Right ventricle myocardium superior (tissue), 1 donor: ENCODE measurements around the gene SRRM2. TPM values are rescaled to one million over a fixed set of nuclear protein-coding genes. Genes with fewer than 3 reads are reported as not detected.

Experiments
- ATAC-seq: fragments of 200-7000 bp; cut with Tn5 transposase; one replicate; pipeline ENCODE4 v1.9.1; 2020; ENCODE audit warnings: mild to moderate bottlenecking; ENCODE audit not compliant: poor library complexity
- DNase-seq: peaks from one replicate; pipeline ENCODE4 v3.0.0-alpha.2; 2020
- intact Hi-C: fragments of 100-400 bp; cut with DNase I; formaldehyde crosslinking; loops from one replicate; pipeline ENCODE4 v1.11.2; 2022
- long read RNA-seq: library from polyadenylated mRNA; unstranded; transcript quantifications from one replicate; pipeline ENCODE4 v2.0.0, GENCODE V29; 2021
- total RNA-seq: library from RNA; stranded (reverse); fragmentation: NEBNext Ultra II Directional; extraction: Animal tissue kit (Norgen Biotek cat#: 25700); gene quantifications from one replicate; pipeline ENCODE4 v1.2.1, GENCODE V29; 2021
- donor health status: DM: no; HTN: yes; CAD: no; lungs with severe emphysema.

Gene SRRM2
- 243 TPM for total RNA-seq
- long read RNA-seq, full-length matches to known transcripts: 1 of 26 reads
- long read RNA-seq, partial matches to known transcripts: 15 of 26 reads
- long read RNA-seq, other reads (novel, unspliced or antisense): 10 of 26 reads

DNA sequence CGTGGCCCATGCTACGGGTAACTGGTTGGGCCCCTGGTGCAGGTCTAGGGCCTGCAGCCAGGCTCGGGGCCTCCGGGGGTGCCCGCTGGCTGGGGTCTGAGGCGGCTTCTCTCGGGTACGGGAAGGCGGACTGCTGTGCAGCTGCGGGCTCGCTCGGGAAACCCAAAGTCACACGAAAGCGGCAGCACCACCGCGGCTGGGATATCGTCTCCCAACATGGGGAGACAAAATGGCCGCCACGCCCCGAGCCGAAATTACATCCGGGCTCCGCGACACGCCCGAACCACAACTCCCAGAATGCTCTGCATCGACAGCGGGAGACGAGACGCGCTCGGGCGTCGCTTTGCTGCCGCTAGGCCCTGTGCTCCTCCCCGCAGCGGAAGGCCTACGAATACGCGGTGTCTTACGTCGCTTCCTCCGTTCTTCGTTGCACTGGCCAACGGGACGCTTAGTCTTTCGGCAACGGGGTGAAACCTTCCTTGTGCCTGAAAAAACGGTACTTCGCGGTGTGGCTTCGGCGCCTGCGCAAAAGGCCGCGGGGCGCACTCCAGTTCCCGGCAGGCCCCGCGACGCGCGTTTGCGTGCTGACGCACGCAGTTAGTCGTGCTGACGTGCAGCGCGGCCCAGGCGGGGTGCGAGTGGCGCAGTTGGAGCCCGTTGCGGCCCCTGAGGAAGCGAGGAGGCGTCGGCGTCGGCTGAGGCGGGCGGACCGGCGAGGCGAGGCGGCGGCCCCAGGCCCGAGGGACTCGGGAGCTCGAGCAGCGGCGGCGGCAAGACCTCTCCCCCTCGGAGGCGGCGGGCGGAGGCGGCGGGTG is at the start of gene SRRM2:
SRRM2 (plus strand) TSS at position 604 of the 815 bp plus-strand sequence. CDS start 3,727 bp downstream, outside the sequence.
- ATAC-seq (peak; percentile 96), DNase-seq (peak; percentile 97)
- intact Hi-C loops: no loop called here

GRCh38 chr16:2702871-2703745 is 49.3 kb upstream of the SRRM2 start:
- DNase-seq (peak; percentile 79), ATAC-seq (peak; percentile 92)
- intact Hi-C loops: no loop called here

DNA sequence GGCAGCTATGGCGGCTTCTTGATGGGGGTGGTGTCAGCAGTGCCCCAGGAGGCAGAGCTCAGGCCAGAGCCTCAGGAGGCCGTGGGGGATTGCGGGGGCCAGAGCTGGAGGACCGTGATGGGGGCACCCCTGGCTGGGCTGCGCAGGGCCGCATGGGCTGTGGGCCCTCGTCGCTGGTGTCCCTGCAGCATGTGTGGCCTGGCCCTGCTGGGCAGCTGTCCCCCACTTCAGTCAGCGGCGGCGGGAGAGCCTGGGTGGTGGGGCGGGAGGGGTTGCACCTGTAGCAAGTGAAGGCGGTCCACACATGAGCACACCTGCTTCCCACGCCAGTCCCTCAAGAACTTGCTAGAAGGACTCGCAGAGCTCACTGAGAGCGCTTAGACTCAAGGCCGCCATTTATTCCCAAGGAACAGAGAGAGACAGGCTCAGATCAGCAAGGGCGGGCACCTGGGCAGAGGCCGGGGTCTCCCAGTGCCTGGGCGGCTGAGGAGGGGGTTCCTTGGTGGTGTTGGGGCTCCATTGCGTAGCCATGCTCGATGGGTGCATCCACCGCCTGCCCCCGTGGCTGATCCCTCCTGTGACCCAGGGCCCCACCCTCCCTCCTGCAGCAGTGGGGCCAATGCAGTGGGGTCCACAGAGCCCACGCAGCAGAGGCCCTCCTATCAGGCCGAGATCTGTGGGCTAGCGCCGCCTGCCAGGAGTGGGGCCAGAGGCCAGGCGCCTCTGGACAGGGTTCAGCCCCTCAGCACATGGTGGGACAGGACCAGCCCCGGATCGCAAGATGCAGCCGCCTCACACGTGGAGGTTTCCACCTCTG is 48.1 kb upstream of the SRRM2 start:
- ATAC-seq (no peak), DNase-seq (no peak)
- intact Hi-C loops: no loop called here

DNA sequence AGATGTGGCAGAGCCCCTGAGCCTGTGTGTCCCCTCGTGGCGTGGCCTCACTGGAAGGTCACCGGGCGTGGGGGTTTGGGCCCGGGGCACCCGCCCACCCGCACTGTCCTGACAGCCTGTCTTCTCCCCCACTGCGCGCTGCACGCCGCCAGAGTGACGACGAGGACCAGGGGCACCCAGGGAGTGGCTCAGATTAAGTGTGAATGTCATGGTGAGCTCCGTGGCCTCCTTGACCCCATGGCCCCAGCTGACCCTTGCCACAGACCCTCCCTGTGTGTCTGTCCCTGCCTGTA is 47.5 kb upstream of the SRRM2 start:
- ATAC-seq (no peak), DNase-seq (no peak)
- intact Hi-C loops: no loop called here

- no peak for DNase-seq
- ATAC-seq: no peak
- intact Hi-C loops: no loop called here
These were observed 47.1 kb upstream of the SRRM2 start for GRCh38 chr16:2705351-2705750.

DNA sequence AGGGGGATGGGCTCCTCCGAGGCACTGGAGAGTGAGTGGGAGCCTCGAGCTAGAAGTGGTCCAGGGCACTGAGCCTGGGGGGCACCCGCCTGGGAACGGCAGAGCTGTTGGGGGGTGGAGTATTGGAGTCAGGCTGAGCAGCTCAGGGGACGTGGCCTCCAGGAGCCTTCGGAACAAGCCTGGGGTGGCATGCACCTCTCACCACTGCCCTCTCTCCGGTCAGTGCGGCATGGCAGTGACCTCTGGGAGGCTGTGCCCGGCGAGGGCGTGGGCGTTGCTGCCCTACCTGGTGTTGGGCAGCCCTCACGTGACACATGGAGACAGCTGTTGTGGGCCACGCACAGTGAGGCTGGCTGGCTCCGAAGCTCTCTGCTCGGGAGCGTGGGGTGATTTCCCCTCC is 46.4 kb upstream of the SRRM2 start:
- intact Hi-C loops: no loop called here
- ATAC-seq (no peak), DNase-seq (no peak)

DNA sequence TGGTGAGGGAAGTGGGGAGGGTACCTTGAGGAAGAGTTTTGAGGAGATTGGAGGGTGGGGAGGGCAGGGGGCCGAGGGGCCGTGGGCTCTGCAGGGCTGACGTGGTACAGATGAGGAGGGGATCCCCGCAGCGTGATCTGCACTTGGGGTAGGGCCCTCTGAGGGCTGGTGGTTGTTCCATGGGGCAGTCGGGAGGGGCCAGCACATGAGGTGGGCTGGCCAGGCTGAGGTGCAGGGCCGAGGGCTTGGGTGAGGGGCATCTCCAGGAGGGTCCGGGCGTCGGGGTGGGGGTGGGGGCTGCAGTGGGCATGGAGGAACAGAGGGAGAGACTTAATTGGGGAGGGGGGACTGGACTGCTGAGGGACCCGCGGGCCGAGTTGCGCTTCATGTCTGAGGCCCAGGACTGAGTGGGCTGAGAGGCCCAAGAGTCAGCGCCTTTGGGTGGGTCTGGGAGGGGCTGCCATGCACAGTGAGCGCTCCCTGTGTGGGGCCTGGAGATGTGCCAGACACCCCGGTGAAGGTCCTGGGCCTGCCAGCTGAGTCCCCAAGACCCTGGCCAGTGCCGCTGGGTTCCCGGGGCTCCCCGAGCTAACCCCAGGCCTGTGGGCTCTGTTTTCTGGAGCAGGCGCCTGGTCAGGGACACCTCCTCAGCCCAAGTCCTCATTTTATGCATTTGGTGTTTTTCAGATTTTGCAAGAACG is 45.7 kb upstream of the SRRM2 start:
- intact Hi-C loops: no loop called here
- DNase-seq (no peak), ATAC-seq (no peak)

- ATAC-seq (no peak), DNase-seq (no peak)
- intact Hi-C loops: no loop called here
These were observed 44.8 kb upstream of the SRRM2 start for GRCh38 chr16:2707368-2708289.

DNA sequence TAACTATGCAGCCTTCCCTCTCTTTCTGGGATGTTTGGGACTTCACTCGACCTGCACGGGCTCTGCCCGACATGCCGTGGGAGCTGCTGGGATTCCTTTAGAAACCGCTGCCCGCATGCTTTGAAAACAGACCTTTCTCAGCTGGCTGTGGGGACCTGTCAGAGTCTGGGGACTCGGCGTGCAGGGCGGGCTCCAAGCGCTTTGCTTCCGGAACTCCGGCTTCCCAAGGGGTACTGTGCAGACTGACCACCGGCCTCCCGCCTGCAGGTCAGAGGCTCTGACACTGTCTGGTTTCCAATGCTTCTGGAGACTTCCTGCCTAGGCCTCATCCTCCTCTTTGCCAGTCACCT is 44.2 kb upstream of the SRRM2 start:
- ATAC-seq (no peak), DNase-seq (no peak)
- intact Hi-C loops: no loop called here

GRCh38 chr16:2708955-2709587 is 43.4 kb upstream of the SRRM2 start:
- DNase-seq (no peak), ATAC-seq (no peak)
- intact Hi-C loops: no loop called here

DNA sequence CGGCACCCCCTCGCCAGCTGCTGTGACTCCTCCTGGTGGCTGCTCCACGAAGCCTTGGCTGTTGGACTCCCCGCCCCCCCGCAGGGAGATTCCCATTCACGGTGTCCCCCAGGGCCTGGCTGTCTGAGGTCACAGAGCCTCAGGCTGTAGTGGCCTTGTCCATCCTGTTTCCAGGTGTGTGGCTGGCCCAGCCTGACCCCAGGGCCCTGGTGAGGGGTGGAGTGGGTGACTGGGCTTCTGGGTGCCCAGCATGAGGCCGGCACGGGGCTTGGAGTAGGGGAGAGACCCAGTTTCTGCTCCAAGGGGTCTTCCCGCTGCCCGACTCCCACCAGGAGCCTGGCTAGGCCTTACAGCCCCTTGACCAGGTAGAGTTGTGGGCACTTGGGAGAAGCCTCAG is 42.9 kb upstream of the SRRM2 start:
- ATAC-seq (no peak), DNase-seq (no peak)
- intact Hi-C loops: no loop called here

GRCh38 chr16:2710021-2710710 is 42.3 kb upstream of the SRRM2 start:
- intact Hi-C loops: no loop called here
- DNase-seq (no peak), ATAC-seq (no peak)

DNA sequence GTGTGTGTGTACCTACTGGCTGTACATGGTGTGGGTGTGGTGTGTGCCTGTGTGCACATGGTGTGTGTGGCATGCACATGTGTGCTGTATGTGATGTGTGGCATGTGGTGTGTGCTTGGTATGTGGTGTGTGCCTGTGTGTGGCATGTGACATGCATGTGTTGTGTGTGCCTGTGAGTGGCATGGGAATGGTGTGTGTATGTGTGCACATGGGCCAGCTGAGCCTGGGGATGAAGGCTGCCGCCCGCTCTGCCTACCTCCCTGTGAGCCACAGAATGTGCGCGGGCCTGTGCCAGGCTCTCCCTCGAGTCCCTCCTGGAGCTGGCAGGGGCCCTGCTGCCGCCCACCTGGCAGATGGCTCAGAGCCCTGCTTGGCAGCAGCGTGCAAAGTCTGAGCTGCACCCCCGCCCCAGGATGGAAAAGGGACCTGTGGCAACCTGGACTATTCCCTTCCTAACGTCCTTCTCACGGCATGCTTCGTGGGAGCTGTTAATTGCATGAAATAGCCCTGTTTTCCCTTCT is 41.7 kb upstream of the SRRM2 start:
- ATAC-seq (no peak), DNase-seq (no peak)
- intact Hi-C loops: no loop called here

GRCh38 chr16:2711370-2712062 is 40.9 kb upstream of the SRRM2 start:
- DNase-seq (no peak), ATAC-seq (no peak)
- intact Hi-C loops: no loop called here

- DNase-seq: no peak
- intact Hi-C loops: no loop called here
- no peak for ATAC-seq
These were observed 40.4 kb upstream of the SRRM2 start for GRCh38 chr16:2712063-2712441.

GRCh38 chr16:2712546-2712945 is 39.9 kb upstream of the SRRM2 start:
- intact Hi-C loops: no loop called here
- no peak for DNase-seq
- no peak for ATAC-seq
